Activated CD8-positive, alpha-beta memory T cell treated with anti-CD3 and anti-CD28 coated beads for 48 hours (primary cell): ENCODE data around the gene TMEM125.

ENCODE experiments used
- DNase-seq, 3 experiments: peaks; one replicate each; pipeline ENCODE4 v3.0.0-alpha.2; 2020; ENCODE audit warnings: low read depth in 2 of 3, low spot score in 2 of 3

The TMEM125 gene

DNA sequence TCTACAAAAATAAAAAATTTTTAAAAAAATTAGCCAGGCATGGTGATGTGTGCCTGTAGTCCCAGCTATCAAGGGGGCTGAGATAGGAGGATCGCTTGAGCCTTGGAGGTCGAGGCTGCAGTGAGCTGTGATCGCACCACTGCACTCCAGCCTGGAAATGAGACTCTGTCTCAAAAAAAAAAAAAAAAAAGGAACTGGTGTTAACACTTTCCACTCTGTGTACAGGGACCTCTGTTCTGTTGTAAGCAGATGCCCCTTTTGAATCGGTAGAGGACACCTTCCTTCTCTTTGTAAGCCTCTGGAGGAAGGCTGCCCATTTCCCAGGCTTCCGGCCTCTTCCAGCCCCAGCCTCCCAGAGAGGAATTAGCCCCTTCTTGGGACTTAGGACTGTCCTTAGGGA, 22.9 kb downstream of the TMEM125 start:
- DNase-seq: no peak

DNA sequence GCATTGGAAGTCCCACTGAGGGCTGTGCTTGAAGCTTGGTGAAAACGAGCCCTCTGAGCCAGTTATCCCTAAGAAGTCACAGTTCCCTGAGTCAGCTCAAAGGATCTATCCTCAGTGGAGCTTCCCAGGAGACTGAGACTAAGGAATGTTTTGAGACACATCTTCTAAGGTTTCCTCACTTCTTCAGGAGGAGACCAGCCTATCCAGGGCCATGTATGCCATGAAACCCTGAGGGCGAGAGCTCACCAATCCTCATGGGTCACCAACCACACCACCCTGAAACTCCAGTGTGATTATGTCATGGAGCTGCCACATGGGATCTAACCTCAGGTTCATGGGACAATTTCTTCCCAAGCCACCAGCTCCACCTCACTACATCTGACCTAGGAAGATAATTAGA, 23.4 kb downstream of the TMEM125 start:
- DNase-seq: no peak

DNA sequence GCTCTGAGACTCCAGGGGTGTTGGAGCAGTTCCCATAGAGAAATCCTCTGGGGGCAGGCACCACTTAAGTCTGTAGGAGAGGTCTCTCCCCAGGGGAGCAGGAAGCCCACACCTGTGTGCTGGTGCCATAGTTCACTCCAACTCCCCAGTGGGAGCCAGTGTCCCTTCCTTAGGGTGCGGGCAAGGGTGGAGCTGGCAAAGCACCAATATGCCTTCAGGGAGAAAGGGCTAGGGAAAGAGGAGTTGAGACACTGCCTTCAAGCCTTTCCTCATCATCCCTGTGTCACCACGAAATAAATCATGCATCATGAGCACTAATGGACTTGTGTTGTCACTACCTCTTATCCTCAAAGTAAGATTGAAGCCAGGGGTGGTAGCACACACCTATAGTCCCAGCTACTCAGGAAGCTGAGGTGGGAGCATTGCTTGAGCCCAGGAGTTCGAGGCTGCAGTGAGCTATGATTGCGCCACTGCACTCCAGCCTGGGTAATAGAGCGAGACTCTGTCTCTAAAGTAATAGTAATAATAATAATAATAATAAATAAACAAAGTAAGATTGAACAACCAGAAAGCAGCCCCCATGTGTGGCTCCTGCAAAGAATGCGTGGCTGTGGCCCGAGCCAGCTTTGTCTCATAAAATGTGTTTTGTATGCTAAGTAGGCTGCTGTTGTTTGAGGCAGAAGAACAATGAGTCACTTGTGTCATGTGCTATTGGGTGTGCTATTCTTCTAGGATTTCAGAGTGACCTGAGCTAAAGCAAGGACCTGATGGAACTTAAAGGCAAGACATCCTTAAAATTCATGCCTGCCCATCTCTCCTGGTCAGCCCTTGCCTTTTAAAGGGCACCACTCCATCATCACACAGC, 24.3 kb downstream of the TMEM125 start:
- no peak for DNase-seq

DNA sequence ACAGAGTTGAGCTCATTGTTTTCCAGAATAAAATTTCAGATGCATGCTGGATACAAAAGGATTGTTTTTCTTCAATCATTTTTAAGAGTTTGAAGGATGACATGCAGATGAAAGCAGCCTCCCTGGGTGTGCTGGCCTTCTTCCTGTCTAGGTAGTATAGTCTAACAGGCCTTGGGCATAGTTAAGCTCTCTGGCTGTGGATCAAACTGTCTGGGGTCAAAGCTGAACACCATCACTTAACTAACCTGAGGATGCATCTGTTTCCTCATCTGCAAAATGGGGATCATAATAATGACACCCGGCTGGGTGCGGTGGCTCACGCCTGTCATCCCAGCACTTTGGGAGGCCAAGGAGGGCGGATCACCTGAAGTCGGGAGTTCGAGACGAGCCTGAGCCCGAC, 25.0 kb downstream of the TMEM125 start:
- no peak for DNase-seq

DNA sequence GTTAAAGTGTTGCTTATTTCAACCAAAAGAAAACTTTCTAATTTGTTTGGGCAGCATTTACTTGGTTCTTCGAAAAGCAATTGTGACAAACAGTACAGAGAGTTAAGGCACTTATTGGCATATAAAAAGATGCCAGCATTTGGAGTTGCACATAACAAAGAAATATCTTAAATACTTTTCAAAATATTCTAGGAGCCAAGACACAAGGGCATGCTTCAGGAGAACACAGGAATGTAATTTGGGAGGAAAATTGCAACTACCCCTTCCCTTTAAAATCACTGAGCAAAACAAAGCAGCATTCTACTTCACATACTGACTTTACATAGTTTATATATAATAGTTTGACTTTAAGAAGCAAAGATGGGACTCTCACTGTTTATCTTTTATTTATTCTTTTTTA, 26.4 kb downstream of the TMEM125 start:
- no peak for DNase-seq

DNA sequence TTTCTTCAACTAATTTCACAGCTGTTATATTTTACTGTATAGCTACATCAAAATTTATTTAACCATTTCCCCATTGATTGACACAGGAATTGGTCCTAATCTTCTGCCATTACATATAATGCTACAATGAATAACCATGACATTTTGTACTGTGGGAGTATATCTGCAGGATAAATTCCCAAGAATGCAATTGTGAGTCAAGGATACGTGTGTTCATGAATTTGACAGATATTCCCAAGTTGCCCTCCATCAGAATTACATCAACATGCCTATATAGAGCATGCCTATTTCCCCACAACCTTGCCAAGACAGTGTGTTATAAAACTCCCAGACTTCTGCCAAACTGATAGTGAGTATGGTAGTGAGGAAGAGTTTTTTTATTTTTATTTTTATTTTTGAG, 28.3 kb downstream of the TMEM125 start:
- DNase-seq: no peak

DNA sequence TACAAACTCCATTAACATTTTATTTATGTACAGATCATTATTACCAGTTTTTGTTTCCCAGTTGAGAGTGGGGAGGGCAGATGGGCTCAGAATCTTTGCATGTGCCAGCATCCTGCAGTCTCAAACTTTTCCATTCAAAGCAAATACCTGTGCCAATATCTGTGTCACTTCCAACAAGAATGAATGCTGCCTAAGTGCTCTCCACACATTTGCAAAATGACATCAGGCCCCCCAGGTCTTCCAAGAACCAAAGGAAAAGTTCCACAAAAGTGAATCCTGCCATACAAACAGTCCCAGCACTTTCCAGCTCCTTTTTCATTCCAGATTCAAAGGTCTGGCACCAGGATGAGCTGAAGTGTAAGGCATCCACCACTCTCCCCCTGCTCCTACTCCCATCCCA, 29.3 kb downstream of the TMEM125 start:
- DNase-seq: no peak

DNA sequence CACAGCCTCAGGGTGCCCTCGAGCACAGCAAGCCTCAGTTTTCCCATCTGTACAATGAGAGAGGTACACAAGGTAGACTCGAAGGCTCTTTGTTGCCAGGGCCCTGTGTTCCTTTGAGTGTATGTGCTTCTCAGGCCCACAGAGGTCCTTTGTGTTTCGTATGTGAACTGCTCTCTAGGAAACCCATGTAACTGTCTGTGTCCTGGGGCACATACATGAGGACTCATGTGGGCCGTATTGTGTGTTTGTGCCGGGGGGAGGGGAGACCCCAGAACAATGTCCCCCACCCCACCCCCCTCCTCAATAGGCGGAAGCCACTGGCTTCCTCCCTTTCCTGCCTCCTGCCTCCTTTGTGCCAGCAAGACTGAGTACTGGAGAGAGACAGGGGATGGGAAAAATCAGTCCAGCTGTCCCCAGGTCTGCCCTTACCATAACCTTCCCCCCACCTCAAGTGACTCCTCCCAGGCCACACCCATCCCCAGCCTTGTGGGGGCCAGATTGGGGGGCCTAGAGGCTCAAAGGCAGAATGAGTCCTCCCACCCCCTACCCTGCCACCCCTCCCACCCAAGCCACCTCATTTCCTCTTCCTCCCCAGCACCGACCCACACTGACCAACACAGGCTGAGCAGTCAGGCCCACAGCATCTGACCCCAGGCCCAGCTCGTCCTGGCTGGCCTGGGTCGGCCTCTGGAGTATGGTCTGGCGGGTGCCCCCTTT, 30.8 kb downstream of the TMEM125 start, which contains the start of gene TIE1:
Gene TIE1 (plus strand): TSS at position 605 of the 717 bp plus-strand sequence. CDS start 90 bp downstream, at position 695.
- DNase-seq: no peak

DNA sequence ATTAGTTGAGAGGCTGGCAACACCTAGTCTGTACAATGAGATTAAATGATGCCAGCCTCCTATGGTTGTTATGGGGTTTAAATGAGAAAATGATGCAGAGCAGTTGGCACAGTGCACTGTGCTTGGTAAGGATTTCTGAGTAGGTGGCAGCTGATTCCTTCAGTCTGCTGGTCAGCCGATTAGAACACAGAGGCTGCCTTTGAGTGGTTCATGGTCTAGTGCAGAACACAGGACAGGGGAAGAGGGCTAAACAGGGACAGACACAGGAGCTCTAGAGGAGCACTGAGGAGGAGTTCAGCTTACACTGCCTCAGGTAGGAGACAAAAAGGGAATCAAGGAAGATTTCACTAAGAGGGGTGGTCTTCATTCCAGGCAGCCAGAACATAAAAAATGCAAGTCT, 32.4 kb downstream of the TMEM125 start:
- DNase-seq: no peak

DNA sequence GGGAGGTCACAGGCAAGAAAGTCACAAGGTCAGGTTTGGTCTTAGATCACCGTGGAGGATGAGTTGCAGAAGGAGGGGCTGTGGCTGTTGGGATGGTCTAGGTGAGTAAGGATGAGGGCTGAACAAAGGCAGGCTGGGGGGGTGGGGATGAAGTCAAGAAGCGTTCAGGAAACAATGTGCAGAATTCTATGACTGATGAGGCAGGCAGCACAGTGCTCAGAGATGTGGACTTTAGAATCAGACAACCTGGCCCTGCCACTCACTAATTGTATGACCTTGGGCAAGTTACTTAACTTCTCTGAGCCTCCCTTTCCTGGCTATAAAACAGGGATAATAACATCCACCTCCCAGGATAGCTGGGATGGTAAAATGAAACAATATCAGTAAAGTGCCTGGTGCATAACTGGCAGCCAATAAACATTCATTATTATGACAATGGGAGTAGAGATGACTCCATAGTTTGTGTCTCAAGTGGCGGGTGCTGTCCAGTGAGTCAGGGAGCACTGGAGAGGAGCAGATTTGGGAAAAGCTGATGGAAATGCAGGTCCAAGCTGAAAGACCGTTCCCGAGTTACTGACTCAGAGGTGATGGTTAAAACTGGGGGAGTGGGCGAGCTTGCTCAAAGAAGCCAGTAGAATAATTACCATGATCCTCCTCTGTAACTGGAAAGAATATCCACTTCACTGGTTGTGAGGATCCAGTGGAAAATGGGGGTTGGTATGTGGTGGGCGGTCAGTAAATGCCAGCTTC, 33.1 kb downstream of the TMEM125 start:
- no peak for DNase-seq

DNA sequence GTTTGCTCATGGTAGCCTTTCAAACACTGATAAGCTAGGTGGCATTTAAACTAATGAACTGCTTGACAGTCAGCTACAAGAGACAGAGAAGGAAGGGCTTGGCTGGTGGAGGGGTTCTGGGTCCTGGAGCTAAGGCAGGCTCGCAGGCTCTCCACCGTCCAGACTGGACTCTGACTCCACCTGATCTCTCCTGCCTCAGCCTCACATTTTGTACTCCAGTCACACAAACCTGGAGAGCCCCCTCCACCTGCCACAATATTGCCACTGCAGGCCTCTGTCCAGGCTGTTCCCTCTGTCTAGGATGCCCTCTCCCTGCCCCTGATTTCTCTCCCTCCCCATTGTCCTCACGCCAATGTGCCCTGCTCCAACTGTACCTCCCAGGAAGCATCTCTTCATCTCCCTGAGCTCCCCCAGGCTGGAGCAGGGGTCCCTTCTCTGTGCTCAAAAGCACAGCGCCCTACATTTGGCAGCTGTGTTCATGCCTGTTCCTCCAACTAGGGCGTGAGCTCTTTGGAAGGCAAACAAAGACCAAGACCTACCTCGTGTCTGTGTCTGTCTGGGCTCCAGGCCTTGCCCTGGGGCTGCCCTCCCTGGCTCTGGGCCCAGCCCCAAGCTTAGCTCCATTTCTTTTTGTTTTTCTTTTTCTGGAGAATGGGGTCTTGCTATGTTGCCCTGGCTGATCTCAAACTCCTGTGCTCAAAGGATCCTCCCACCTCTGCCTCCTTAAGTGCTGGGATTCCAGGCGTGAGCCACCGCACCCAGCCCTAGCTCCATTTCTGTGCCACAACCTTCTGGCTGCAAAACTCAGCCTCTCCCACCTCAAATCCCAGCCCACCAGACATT, 33.9 kb downstream of the TMEM125 start:
- no peak for DNase-seq

DNA sequence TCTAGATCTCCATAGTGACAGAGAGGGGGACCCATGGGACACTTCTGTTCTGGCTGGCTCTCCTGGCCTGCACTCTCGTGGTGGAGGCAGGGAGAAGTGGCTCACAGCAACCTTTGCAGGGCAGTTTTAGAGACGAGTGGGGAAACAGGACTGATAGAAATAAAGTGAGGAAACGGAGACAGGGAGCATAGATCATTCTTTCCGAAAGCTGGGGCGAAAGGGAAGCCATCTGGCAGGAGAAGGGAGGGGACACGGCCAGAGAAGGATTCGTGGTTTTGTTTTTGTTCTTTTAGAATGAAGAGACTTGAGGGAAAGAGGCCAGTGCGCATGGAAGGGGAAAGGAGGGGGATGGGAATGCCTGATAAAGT, 34.5 kb downstream of the TMEM125 start:
- no peak for DNase-seq

DNA sequence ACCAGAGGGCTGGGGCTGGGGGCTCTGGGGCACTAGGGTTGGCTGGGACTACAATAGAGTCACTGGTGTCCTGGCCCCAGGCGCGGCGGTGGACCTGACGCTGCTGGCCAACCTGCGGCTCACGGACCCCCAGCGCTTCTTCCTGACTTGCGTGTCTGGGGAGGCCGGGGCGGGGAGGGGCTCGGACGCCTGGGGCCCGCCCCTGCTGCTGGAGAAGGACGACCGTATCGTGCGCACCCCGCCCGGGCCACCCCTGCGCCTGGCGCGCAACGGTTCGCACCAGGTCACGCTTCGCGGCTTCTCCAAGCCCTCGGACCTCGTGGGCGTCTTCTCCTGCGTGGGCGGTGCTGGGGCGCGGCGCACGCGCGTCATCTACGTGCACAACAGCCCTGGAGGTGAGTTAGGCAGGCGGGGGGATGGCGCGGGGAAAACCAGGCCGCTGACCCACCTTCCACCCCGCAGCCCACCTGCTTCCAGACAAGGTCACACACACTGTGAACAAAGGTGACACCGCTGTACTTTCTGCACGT, 35.1 kb downstream of the TMEM125 start:
- no peak for DNase-seq

DNA sequence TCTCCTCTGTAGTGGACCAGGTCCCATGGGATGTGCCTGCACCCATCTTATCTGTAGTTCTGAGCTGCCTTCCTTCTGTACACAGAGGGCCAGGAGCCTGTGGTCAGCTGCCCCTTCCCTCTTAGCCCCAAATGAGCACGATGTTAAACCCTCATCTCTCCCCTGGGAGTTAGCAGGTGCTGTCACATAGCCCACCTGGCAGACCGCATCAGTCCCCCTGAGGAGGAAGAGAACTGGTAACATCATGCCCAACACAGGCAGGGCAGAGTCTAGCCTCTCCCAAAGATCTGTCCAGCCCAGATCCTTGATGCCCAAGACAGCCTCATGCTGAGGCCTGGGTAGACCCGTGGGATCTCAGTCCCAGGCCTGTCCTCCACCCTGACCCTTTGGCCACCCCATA, 35.7 kb downstream of the TMEM125 start:
- DNase-seq: no peak

DNA sequence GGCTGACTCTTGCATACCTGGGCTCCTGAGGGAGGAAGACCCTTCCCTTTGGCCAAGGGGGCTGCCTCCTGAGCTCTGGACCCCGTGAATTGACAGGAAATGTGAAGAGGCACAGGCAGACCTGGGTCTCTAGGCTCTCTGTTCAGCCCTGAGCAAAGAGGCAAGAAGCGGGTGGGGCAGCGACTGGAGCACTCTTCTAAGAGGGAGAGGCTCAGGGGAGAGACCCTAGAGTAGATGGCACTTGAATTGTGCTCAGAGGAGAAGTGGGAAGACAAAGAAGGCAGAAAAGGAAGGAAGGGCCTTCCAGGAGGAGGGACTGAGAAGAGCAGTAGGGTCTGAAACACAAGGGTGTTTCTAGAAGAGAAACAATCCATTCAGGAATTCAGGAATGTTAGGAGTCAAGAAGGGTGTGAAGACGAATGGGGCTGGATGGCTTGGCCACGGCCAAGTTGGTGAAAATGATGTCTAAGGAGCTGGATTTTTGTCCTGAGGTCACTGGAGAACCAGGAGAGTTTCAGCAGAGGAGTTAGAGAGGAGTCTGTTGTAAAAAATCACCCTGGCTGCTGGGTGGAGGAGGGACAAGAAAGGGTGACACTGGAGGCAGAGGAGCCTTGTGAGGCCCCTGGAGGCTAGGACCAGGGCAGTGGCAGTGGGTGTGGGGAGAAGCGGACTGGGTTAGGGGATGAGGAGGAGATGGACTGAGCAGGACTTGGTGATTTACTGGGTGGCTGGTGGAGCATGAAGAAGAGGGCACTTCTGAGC, 36.3 kb downstream of the TMEM125 start:
- no peak for DNase-seq

DNA sequence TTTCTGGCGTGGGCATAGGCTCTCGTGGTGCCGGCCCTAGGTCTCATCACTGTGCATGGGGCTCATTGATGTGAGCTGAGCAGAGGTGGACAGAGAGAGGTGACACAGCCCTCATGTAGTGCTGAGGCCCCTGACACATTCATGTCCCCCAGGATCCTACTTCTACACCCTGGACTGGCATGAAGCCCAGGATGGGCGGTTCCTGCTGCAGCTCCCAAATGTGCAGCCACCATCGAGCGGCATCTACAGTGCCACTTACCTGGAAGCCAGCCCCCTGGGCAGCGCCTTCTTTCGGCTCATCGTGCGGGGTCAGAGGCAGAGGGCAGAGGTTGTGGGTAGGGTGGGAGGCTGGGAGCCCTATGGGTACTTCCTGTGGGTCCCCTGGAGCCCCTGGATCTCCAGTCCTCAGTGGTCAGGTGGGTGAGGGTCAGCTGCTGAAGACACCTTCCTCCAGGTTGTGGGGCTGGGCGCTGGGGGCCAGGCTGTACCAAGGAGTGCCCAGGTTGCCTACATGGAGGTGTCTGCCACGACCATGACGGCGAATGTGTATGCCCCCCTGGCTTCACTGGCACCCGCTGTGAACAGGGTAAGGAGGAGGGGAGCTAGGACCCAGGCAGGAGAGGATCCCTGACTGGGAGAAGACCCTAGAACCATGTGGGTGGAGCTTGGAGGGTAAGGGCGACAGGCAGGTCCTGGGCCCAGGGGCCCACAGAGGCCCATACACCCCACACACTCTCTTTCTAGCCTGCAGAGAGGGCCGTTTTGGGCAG, 37.1 kb downstream of the TMEM125 start:
- no peak for DNase-seq

DNA sequence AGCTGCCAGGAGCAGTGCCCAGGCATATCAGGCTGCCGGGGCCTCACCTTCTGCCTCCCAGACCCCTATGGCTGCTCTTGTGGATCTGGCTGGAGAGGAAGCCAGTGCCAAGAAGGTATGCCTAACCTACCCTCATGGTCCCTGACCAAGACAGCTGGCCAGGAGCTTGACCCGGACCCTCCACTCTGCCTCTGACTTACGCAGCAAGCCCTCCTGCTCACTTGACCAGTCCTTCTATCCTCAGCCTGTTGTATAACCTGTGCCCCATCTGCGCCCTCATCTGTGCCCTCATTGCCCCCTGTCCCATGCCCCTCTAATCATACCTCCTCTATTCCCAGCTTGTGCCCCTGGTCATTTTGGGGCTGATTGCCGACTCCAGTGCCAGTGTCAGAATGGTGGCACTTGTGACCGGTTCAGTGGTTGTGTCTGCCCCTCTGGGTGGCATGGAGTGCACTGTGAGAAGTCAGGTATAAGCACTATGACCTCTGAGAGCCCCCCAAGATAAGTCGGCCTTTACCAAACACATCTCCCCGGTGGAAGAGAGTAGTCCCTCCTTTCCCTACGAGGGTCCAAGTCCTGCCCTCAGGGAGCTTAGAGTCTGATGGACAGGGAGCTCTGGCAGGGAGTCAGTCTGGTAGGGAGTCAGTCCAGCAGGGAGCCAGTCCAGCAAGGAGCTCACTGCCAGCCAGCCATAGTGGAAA, 37.8 kb downstream of the TMEM125 start:
- no peak for DNase-seq

DNA sequence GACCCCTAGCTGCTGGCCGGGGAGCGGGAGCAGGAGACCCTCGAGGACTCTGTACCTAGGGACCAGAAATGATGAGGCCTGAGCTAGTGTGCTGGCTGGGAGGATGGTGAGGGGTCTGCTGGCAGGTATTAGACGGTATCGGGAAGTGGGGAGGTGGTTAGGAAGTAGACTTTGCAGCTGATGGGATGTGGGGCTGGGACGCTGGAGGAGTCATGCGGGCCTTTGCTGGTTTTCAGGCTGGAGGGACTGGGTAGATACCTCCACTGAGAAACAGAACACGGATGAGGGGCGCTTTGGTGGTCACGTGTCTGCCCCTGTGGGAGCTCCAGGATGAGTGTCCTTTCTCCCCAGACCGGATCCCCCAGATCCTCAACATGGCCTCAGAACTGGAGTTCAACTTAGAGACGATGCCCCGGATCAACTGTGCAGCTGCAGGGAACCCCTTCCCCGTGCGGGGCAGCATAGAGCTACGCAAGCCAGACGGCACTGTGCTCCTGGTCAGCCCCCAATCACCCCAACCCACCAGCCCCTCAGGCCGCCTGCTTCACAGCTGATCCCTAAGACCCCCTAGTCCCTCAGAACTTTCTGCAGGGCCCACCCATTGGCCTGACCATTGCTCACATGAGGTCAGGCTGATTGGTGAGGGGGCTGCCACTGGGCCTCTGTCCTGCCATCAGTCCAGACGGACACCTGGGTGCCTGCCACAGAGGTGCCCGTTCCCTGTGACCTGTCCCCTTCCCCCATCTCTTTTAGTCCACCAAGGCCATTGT, 39.0 kb downstream of the TMEM125 start:
- no peak for DNase-seq
